OCI-LY3 (cell line): ENCODE data around the gene CREB5.

Source experiments
- EZH2phosphoT487 ChIP-seq: fragments of 200-600 bp; shearing (Covaris generic); IDR thresholded peaks from 2 replicates; pipeline ENCODE4 v1.6.1; 2018; ENCODE audit warnings: antibody characterized with exemption, mixed run types, low read depth
- TF ChIP-seq, protein P1 (sequence below): fragments of 200-600, 300-600 bp; sonication (generic); IDR thresholded peaks from 2 replicates; pipeline ENCODE4 v1.5.1; 2014; ENCODE audit warnings: antibody characterized with exemption, low read length, low read depth

DNA sequence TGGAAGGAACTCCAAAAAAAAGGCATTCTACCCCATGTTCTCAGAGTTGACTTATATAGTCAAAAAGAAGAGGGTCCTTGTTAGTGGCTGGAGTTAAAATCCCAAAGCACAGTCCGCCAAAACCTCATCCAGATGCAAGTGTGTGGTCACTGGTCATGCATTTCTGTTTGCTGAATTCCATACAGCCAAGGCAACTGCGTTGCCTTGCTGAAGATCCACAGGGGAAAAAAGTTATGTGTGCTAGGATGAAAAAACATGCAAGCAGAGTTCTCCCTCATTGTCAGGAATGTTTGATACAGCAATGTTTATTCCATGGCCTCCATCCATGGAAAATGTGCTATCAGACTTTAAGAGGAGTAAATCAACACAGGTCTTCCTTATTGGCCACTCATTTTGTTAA lies 213.1 kb downstream of the CREB5 start:
- TF ChIP-seq, protein P1, sequence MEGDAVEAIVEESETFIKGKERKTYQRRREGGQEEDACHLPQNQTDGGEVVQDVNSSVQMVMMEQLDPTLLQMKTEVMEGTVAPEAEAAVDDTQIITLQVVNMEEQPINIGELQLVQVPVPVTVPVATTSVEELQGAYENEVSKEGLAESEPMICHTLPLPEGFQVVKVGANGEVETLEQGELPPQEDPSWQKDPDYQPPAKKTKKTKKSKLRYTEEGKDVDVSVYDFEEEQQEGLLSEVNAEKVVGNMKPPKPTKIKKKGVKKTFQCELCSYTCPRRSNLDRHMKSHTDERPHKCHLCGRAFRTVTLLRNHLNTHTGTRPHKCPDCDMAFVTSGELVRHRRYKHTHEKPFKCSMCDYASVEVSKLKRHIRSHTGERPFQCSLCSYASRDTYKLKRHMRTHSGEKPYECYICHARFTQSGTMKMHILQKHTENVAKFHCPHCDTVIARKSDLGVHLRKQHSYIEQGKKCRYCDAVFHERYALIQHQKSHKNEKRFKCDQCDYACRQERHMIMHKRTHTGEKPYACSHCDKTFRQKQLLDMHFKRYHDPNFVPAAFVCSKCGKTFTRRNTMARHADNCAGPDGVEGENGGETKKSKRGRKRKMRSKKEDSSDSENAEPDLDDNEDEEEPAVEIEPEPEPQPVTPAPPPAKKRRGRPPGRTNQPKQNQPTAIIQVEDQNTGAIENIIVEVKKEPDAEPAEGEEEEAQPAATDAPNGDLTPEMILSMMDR: no peak
- no peak for TF ChIP-seq EZH2phosphoT487
